RWPE2 (cell line): Measurements from ENCODE around the gene FERMT3.

Experiments
- ATAC-seq: fragments of 200-7000 bp; cut with Tn5 transposase; 3 replicates; pipeline ENCODE4 v1.9.1; 2021; ENCODE audit warnings: low read depth
- DNase-seq: peaks from one replicate; pipeline ENCODE4 v3.0.0-alpha.2; 2020; ENCODE audit warnings: low spot score
- H3K27ac ChIP-seq: fragments of 450-650 bp; 2 replicates; pipeline ENCODE4 v1.5.1; 2017; ENCODE audit warnings: mild to moderate bottlenecking; ENCODE audit not compliant: poor library complexity, severe bottlenecking
- H3K27me3 ChIP-seq: fragments of 250-450 bp; sonication (Bioruptor Pico); 2 replicates; pipeline ENCODE4 v1.5.1; 2021; ENCODE audit warnings: mild to moderate bottlenecking, moderate library complexity; ENCODE audit not compliant: insufficient read depth, poor library complexity, severe bottlenecking
- H3K36me3 ChIP-seq: fragments of 250-450 bp; sonication (Bioruptor Pico); 2 replicates; pipeline ENCODE4 v1.5.1; 2020; ENCODE audit warnings: low read depth, mild to moderate bottlenecking, moderate library complexity
- H3K4me1 ChIP-seq: fragments of 250-450 bp; sonication (Bioruptor Pico); 2 replicates; pipeline ENCODE4 v1.5.1; 2021; ENCODE audit warnings: mild to moderate bottlenecking, moderate library complexity; ENCODE audit not compliant: insufficient read depth, poor library complexity, severe bottlenecking
- H3K4me3 ChIP-seq: fragments of 250-450 bp; sonication (Bioruptor Pico); 2 replicates; pipeline ENCODE4 v1.5.1; 2021; ENCODE audit warnings: mild to moderate bottlenecking, moderate library complexity; ENCODE audit not compliant: severe bottlenecking
- H3K9me3 ChIP-seq: fragments of 250-450 bp; sonication (Bioruptor Pico); 2 replicates; pipeline ENCODE4 v1.5.1; 2021; ENCODE audit warnings: mild to moderate bottlenecking, moderate library complexity; ENCODE audit not compliant: severe bottlenecking
- TF ChIP-seq, protein P1 (sequence below): fragments of 450-650 bp; IDR thresholded peaks from one replicate; pipeline ENCODE4 v1.5.1; 2017; ENCODE audit warnings: mild to moderate bottlenecking, moderate library complexity; ENCODE audit not compliant: poor library complexity, severe bottlenecking

Gene FERMT3

DNA sequence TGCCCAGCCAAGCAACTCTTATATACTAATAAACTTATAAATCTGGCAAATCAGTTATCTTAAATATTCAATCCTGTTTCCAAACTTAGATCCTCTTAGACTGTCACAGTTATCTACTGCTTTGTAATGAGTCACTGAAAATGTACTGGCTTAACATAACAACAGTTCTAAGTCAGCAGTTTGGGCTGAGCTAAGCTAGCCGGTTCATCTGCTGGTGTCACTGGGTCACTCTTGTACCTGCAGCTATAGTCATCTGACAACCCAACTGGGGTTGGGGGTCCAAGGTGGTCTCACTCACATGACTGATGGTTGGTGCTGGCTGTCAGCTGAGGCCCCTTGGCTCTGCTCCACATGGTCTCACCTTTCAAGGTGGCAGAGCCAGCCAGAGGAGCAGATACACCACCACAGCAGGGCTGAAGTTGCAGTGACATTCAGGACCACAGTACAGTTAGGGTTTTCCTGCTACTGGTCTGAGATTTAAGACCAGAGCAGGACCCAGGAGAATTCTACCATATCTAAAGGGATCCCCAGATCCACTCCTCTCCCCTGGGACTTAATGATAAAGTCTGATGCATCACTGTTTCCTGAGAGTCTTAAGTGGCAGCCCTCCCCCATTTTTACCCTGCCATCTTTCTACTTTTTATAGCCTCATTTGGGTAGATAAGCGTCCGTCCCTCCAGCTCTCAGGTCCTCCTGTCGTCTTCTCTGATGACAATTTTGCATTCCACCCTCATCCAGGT is 32.7 kb upstream of the FERMT3 start:
- DNase-seq (no peak), ATAC-seq (peak; percentile 53; the same call in 2 of the 3 replicates)

DNA sequence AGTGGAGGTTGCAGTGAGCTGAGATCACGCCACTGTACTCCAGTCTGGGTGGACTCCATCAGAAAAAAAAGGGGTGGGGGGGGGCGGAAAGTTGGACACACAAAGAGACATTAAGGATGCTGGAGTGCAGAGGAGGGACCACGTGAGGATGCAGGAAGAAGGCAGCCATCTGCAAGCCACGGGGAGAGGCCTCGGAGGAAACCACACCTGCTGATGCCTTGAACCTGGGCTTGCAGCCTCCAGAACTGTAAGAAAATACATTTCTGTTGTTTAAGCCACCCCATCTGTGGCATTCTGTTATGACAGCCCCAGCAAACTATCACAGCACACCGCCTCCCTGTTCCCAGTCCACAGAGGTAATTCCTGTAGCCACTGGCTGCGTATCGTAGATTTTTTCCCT is 29.8 kb upstream of the FERMT3 start:
- H3K36me3 ChIP-seq = no peaks in the 10 kb centered on the region
- peaks cover 5% of the 10 kb centered on the region for H3K4me1 ChIP-seq
- H3K4me3 ChIP-seq = no peak overlapping the region
- TF ChIP-seq, protein P1, sequence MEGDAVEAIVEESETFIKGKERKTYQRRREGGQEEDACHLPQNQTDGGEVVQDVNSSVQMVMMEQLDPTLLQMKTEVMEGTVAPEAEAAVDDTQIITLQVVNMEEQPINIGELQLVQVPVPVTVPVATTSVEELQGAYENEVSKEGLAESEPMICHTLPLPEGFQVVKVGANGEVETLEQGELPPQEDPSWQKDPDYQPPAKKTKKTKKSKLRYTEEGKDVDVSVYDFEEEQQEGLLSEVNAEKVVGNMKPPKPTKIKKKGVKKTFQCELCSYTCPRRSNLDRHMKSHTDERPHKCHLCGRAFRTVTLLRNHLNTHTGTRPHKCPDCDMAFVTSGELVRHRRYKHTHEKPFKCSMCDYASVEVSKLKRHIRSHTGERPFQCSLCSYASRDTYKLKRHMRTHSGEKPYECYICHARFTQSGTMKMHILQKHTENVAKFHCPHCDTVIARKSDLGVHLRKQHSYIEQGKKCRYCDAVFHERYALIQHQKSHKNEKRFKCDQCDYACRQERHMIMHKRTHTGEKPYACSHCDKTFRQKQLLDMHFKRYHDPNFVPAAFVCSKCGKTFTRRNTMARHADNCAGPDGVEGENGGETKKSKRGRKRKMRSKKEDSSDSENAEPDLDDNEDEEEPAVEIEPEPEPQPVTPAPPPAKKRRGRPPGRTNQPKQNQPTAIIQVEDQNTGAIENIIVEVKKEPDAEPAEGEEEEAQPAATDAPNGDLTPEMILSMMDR = no peak
- peaks cover 2% of the 10 kb centered on the region for H3K9me3 ChIP-seq
- no peaks in the 10 kb centered on the region for H3K27me3 ChIP-seq
- no peak overlapping the region for H3K27ac ChIP-seq
- DNase-seq (no peak), ATAC-seq (no peak)

More for the DNA sequence above, 32.7 kb upstream of the FERMT3 start:
- Histone ChIP-seq H3K27ac (no peak overlapping the region), H3K36me3 (no peaks in the 10 kb centered on the region), H3K4me1 (no peaks in the 10 kb centered on the region), H3K27me3 (no peaks in the 10 kb centered on the region), H3K9me3 (peaks cover 2% of the 10 kb centered on the region), H3K4me3 (no peak overlapping the region)
- TF ChIP-seq, protein P1 = no peak

DNA sequence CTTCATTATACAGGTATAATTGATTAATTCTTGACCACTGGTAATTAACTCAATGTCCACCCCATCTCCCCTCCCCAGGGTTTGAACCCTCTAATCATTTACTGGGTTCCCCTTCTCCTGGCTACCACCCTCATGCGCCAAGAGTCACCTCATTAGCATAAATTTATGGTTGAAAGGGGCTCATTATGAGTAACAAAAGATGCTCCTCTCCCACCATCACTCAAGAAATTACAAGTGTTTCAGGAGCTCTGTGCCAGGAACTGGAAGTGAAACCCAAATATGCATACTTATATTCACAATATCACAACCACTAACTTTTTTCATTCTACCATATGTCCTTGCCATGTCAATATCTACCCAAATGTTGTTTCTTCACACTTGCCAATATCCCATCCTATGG is 28.3 kb upstream of the FERMT3 start:
- Histone ChIP-seq H3K27ac (no peak overlapping the region), H3K9me3 (peaks cover 2% of the 10 kb centered on the region), H3K4me1 (peaks cover 8% of the 10 kb centered on the region), H3K36me3 (no peaks in the 10 kb centered on the region), H3K4me3 (no peak overlapping the region), H3K27me3 (no peaks in the 10 kb centered on the region)
- DNase-seq (no peak), ATAC-seq (no peak)
- TF ChIP-seq, protein P1 = no peak

DNA sequence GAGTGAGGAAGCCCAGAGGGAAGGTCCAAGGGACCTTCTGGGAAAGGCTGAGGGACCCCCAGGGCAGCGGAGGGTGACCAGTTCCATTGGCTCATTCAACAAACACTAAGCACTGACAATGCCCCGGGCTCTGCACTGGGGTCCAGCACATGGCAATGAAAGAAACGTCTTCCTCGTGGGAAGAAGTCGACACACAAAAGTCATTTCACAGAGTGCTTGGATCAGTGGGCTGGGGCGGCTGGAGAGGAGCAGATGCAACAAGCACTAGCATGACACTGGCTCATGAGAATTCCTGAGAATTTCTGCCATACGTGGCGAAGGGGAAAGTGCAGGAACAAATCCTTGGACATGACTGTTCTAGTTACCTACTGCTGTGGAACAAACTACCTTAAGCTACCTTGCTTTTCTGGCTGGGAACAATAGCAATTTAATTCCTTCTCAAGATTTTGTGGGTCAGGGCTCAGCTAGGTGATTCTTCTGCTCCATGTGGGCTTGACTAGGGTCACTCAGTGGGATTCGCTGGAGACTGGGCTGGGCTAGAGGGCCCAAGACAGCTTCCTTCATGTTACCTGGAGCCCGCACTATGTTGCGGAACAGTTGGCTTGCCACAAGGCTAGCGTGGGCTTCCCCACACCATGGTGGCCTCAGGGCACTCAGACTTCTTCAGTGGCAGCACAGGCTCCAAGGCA is 27.4 kb upstream of the FERMT3 start:
- no peak for DNase-seq
- Histone ChIP-seq H3K4me3 (no peak overlapping the region), H3K27me3 (no peaks in the 10 kb centered on the region), H3K4me1 (peaks cover 8% of the 10 kb centered on the region), H3K27ac (no peak overlapping the region), H3K36me3 (no peaks in the 10 kb centered on the region), H3K9me3 (no peaks in the 10 kb centered on the region)
- no peak for ATAC-seq
- TF ChIP-seq, protein P1 = no peak

DNA sequence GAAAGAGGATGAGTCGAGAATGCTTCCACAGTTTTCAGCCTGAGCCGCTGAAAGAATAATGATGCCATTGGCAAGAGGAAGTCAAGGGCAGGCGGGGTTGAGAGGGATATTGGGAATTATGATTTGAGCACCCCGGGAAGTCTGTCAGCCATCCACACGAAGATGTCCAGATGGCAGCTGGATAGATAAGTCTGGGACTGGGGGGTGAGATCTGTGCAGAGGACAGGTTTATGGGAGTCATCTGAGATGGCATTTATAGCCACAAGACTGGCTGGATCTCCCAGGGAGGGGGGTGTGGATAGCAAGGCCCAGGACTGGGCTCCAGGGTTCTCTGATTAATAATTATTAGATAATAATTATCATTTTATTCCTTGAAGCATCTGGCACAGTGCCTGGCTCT is 25.6 kb upstream of the FERMT3 start:
- DNase-seq (no peak), ATAC-seq (no peak)
- H3K4me3 ChIP-seq = no peak overlapping the region
- peak overlapping the region; percentile 13 for H3K27ac ChIP-seq
- H3K36me3 ChIP-seq = no peaks in the 10 kb centered on the region
- peaks cover 8% of the 10 kb centered on the region for H3K4me1 ChIP-seq
- H3K27me3 ChIP-seq = no peaks in the 10 kb centered on the region
- TF ChIP-seq, protein P1 = no peak
- H3K9me3 ChIP-seq = no peaks in the 10 kb centered on the region
